Measurements from ENCODE around the gene SCN8A.
A peak's percentile ranks its signal among the peaks of the same experiment; 100 is the strongest.

SCN8A gene

DNA sequence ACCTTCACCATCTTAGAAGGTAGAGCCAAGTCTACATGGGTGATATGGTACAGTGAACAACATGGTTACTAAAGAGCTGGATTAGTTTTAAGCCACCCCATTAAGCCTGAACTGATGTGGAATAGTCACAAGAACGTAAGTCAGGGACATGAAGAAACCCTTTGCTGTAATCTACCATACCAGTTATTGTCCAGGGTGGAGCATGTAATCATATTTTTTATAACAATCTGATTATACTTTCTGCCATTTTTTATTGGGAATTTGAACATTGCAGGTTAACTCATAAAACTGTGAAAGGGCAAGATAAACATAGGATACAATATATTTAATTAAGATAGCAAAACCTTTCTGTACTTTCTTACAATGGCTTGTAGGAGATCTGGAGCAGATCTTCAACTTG lies 153.9 kb downstream of the SCN8A start:
- H3K27ac ChIP-seq (ENCODE audit: low read depth, low read length): no peak overlapping the region
- H3K4me1 ChIP-seq (ENCODE audit: control insufficient read depth, insufficient read depth, low read length, unreplicated experiment): no peaks in the 10 kb centered on the region
- H3K4me3 ChIP-seq (ENCODE audit: low read depth, low read length): no peak overlapping the region
- H3K36me3 ChIP-seq (ENCODE audit: insufficient read depth, low read length): no peaks in the 10 kb centered on the region; the same call in 1 of the 2 replicates
- no peaks in the 10 kb centered on the region for H3K27me3 ChIP-seq (ENCODE audit: insufficient read depth, low read length)
- H3K79me2 ChIP-seq (ENCODE audit: control insufficient read depth, insufficient read depth, low read length, unreplicated experiment): no peaks in the 10 kb centered on the region
- H2AFZ ChIP-seq (ENCODE audit: low read length, unreplicated experiment): no peak overlapping the region

DNA sequence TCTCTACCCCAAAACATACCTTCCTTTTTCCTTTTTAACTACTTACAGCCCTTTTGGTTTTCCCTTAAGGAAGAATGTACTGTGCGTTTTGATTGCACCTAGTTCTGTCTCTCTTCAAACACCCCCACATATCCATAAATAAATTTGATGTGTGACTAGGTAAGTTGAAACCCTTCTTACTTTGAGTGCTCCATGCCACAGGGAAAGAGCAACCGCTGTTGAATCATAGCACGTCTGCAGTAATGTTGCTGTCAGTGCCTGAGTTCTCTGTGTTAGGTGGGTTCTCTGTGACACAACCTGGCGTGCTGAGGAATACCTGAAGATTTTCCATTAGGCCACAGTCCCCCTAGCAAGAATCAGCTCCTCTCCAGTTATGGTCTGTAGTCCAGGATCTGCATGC lies 155.4 kb downstream of the SCN8A start:
- H3K27me3 ChIP-seq (ENCODE audit: insufficient read depth, low read length): no peaks in the 10 kb centered on the region
- H3K4me1 ChIP-seq (ENCODE audit: control insufficient read depth, insufficient read depth, low read length, unreplicated experiment): no peaks in the 10 kb centered on the region
- no peaks in the 10 kb centered on the region for H3K79me2 ChIP-seq (ENCODE audit: control insufficient read depth, insufficient read depth, low read length, unreplicated experiment)
- no peak overlapping the region for H2AFZ ChIP-seq (ENCODE audit: low read length, unreplicated experiment)
- no peak overlapping the region for H3K4me3 ChIP-seq (ENCODE audit: low read depth, low read length)
- no peaks in the 10 kb centered on the region; the same call in 1 of the 2 replicates for H3K36me3 ChIP-seq (ENCODE audit: insufficient read depth, low read length)
- no peak overlapping the region for H3K27ac ChIP-seq (ENCODE audit: low read depth, low read length)

DNA sequence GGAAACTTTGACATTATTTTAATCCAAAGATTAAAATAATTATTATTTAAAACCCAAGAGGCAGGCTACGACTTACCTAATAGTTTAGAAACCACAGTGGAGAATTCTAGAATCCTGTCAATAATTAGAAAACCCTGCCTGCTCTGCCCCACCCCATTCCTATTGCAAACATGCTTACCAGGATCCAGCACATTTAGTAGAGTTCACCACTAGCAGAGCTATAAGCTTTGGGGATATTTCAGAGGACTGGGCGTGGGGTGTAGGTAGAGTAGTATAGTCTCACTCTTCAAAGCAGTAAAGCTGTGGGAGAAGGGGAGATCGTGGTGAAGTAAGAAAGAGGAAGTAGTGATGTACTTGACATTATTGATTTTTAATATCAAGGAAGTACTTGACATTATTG lies 157.2 kb downstream of the SCN8A start:
- H3K79me2 ChIP-seq (ENCODE audit: control insufficient read depth, insufficient read depth, low read length, unreplicated experiment): no peaks in the 10 kb centered on the region
- H3K27me3 ChIP-seq (ENCODE audit: insufficient read depth, low read length): no peaks in the 10 kb centered on the region
- no peak overlapping the region for H2AFZ ChIP-seq (ENCODE audit: low read length, unreplicated experiment)
- no peak overlapping the region for H3K4me3 ChIP-seq (ENCODE audit: low read depth, low read length)
- H3K27ac ChIP-seq (ENCODE audit: low read depth, low read length): no peak overlapping the region
- H3K36me3 ChIP-seq (ENCODE audit: insufficient read depth, low read length): no peaks in the 10 kb centered on the region; the same call in 1 of the 2 replicates
- H3K4me1 ChIP-seq (ENCODE audit: control insufficient read depth, insufficient read depth, low read length, unreplicated experiment): no peaks in the 10 kb centered on the region

DNA sequence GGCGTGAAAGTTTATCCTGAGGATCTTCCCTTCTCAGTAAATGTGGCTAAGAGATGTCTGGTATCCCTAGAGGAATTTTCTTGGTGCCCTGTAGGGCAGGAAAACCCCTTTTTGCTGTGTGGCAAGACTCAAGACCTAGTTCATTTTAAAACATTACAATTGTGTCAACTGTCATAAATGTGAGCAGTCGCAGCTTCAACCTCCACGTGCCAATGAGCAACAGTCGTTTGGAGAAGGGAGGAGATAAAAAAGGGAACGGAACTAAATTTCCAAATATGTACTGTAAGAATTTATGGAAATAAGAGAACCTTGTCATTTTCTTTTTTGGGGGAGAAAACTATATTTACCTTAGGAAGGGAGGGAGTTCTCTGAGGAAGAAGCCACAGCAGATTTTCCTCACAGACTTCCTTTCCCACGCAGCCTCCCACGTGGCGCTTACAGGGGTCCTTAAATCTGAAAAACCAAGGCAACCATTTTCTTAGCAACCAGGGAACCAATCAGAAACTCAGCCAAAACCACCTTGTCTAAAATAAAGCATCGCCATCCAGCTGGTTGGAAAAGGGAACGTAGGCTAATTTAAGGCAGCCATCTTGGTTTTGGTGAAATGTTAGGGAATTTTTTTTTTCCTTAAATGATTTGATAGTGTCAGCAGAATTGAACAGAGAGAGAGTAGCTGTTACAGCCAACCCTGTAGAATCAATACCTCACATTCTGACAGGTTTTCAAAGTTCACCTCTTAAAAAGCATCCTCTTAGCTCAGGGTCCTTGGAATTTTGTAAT lies 158.4 kb downstream of the SCN8A start:
- Histone ChIP-seq H3K4me1 (ENCODE audit: control insufficient read depth, insufficient read depth, low read length, unreplicated experiment) (no peaks in the 10 kb centered on the region), H3K4me3 (ENCODE audit: low read depth, low read length) (no peak overlapping the region), H2AFZ (ENCODE audit: low read length, unreplicated experiment) (no peak overlapping the region), H3K27me3 (ENCODE audit: insufficient read depth, low read length) (no peaks in the 10 kb centered on the region), H3K79me2 (ENCODE audit: control insufficient read depth, insufficient read depth, low read length, unreplicated experiment) (no peaks in the 10 kb centered on the region), H3K27ac (ENCODE audit: low read depth, low read length) (no peak overlapping the region), H3K36me3 (ENCODE audit: insufficient read depth, low read length) (no peaks in the 10 kb centered on the region; the same call in 1 of the 2 replicates)

DNA sequence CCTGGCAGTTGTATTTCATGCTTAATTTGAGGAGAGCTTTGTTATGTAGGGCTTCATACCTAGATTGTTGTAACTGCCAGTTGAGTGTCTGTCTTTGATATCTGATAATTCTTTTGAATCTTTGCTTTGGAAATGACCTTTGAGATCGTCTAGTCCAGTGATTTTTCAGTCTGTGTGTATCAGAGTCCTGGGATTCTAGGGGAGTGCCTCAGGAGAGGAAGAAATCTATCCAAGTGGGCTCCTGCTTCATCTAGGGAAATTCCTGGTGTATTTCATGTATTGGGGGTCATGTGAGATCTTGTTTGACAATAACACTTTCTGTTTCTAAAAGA lies 158.9 kb downstream of the SCN8A start:
- Histone ChIP-seq H3K36me3 (ENCODE audit: insufficient read depth, low read length) (no peaks in the 10 kb centered on the region; the same call in 1 of the 2 replicates), H3K4me3 (ENCODE audit: low read depth, low read length) (no peak overlapping the region), H3K4me1 (ENCODE audit: control insufficient read depth, insufficient read depth, low read length, unreplicated experiment) (no peaks in the 10 kb centered on the region), H3K27me3 (ENCODE audit: insufficient read depth, low read length) (no peaks in the 10 kb centered on the region), H2AFZ (ENCODE audit: low read length, unreplicated experiment) (no peak overlapping the region), H3K27ac (ENCODE audit: low read depth, low read length) (no peak overlapping the region), H3K79me2 (ENCODE audit: control insufficient read depth, insufficient read depth, low read length, unreplicated experiment) (no peaks in the 10 kb centered on the region)

DNA sequence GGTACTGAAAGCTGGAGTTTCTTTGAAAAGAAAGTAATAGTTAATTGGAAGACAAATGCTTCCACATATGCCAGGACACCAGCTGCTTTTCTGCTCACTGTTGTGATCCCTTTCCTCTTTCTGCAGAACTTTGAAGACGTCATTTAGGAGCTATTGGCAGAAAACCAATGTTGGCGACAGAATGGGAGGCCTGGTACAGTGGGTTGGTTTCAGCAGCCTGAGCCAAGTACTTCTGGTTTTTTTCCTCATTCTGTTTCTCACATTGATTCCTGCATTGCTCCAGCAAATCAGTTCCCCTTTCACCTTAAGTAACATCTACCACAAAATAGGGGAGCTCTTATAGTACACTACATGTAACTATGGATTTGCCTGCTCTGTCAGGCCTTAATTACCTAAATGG lies 160.6 kb downstream of the SCN8A start:
- Histone ChIP-seq H3K27me3 (ENCODE audit: insufficient read depth, low read length) (no peaks in the 10 kb centered on the region), H3K4me3 (ENCODE audit: low read depth, low read length) (no peak overlapping the region), H3K79me2 (ENCODE audit: control insufficient read depth, insufficient read depth, low read length, unreplicated experiment) (no peaks in the 10 kb centered on the region), H2AFZ (ENCODE audit: low read length, unreplicated experiment) (no peak overlapping the region), H3K36me3 (ENCODE audit: insufficient read depth, low read length) (no peaks in the 10 kb centered on the region; the same call in 1 of the 2 replicates), H3K27ac (ENCODE audit: low read depth, low read length) (no peak overlapping the region), H3K4me1 (ENCODE audit: control insufficient read depth, insufficient read depth, low read length, unreplicated experiment) (no peaks in the 10 kb centered on the region)

DNA sequence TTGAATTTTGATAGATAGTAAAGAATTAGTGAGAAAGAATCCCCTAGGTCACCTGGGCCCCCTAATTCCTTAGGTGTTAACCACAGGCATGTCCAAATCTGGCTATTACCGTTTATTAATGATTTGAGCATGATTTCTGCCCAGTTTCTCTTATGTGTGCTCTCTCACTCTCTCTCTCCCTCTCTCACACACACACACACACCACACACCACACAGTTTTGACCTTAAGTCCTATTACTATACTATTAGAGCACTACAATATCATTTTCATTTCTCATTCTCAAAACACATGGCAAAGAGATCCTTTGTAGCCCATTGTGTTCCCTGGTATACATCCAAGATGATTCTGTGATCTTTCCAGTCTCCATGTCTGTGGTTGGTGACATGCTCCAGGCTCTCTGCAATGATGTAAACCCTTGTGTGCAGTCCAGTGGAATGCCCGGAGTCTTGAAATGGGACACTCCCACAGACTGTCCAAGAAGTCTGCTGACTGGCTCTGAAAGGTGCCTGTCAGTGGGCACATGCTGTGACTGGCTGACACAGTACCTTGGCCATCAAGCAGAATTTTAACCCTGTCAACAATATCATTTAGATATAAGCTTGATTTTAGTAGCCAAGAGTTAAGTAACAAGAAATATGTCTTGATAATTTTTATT lies 161.3 kb downstream of the SCN8A start:
- Histone ChIP-seq H3K36me3 (ENCODE audit: insufficient read depth, low read length) (no peaks in the 10 kb centered on the region; the same call in 1 of the 2 replicates), H3K79me2 (ENCODE audit: control insufficient read depth, insufficient read depth, low read length, unreplicated experiment) (no peaks in the 10 kb centered on the region), H3K4me3 (ENCODE audit: low read depth, low read length) (no peak overlapping the region), H3K4me1 (ENCODE audit: control insufficient read depth, insufficient read depth, low read length, unreplicated experiment) (no peaks in the 10 kb centered on the region), H3K27me3 (ENCODE audit: insufficient read depth, low read length) (no peaks in the 10 kb centered on the region), H2AFZ (ENCODE audit: low read length, unreplicated experiment) (no peak overlapping the region), H3K27ac (ENCODE audit: low read depth, low read length) (no peak overlapping the region)

DNA sequence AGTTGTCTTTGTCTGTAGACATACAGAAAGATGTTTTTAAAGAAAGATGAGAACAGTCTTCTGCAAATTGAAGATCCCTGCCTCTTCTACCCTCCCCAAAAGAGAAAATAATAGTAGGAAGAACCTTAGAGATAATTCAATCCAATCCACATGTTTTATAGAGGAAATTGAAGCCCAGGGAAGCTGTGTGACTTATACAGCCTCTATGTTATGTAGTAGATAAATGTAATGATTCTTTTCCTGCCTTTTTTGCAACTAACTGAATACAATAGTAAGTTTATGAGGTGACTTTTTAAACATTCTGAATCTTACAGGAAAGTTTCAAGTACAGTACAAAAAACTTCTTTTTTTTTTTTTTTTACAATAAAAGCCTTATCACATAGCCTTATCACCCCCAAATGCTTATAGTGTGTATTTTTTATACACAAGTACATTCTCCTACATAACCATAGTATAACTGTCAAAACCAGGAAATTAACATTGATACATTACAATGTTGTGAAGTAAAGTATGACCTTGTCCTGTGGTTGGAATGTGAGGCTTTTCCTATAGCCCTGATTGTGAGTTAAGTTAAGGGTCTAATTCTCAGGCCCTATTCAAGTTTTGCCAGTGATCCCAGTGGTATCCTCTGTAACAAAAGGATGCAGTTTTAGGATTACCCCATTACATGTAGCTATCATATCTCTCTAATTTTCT lies 163.1 kb downstream of the SCN8A start:
- Histone ChIP-seq H3K79me2 (ENCODE audit: control insufficient read depth, insufficient read depth, low read length, unreplicated experiment) (no peaks in the 10 kb centered on the region), H2AFZ (ENCODE audit: low read length, unreplicated experiment) (no peak overlapping the region), H3K36me3 (ENCODE audit: insufficient read depth, low read length) (no peaks in the 10 kb centered on the region; the same call in 1 of the 2 replicates), H3K4me3 (ENCODE audit: low read depth, low read length) (no peak overlapping the region), H3K27me3 (ENCODE audit: insufficient read depth, low read length) (no peaks in the 10 kb centered on the region), H3K4me1 (ENCODE audit: control insufficient read depth, insufficient read depth, low read length, unreplicated experiment) (peaks cover 5% of the 10 kb centered on the region), H3K27ac (ENCODE audit: low read depth, low read length) (no peak overlapping the region)

DNA sequence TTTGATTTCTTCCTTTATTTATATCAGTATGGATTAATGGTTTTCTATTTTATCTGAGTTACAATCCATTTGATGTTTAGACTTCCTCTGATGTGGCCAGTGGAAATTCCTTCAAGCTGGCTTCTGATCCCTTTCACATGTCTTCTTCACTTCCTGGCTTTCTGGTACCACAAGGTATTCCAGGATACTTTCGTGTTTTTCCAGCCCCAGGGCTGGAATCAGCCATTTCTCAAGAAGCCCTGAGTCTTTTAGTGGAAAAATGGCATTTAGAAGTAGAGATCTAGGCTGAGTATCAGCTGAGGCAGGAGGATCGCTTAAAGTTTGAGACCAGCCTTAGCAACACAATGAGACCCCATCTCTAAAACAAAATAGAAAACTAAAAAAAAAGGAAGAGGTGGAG lies 164.2 kb downstream of the SCN8A start:
- Histone ChIP-seq H2AFZ (ENCODE audit: low read length, unreplicated experiment) (no peak overlapping the region), H3K27ac (ENCODE audit: low read depth, low read length) (no peak overlapping the region), H3K79me2 (ENCODE audit: control insufficient read depth, insufficient read depth, low read length, unreplicated experiment) (no peaks in the 10 kb centered on the region), H3K36me3 (ENCODE audit: insufficient read depth, low read length) (no peaks in the 10 kb centered on the region; the same call in 1 of the 2 replicates), H3K4me1 (ENCODE audit: control insufficient read depth, insufficient read depth, low read length, unreplicated experiment) (peaks cover 16% of the 10 kb centered on the region), H3K4me3 (ENCODE audit: low read depth, low read length) (no peak overlapping the region), H3K27me3 (ENCODE audit: insufficient read depth, low read length) (no peaks in the 10 kb centered on the region)

DNA sequence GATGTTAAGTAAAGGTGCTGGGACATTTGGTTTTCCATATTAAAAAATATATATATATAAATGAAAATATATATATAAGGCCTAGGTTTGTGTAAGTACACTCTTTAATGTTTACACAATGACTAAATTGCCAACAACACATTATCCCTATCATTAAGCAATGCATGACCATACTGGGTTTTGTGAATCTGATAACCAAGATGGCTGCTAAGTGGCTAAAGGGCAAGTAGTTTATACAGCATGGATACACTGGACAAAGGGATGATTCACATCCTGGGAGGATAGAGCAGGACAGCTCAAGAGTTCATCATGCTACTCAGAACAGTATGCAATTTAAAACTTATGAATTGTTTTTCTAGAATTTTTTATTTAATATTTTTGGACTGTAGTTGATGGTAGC lies 168.1 kb downstream of the SCN8A start:
- Histone ChIP-seq H3K4me3 (ENCODE audit: low read depth, low read length) (no peak overlapping the region), H3K36me3 (ENCODE audit: insufficient read depth, low read length) (peaks cover 3% of the 10 kb centered on the region; the same call in 1 of the 2 replicates), H3K27ac (ENCODE audit: low read depth, low read length) (peak overlapping the region; percentile 63), H3K79me2 (ENCODE audit: control insufficient read depth, insufficient read depth, low read length, unreplicated experiment) (no peaks in the 10 kb centered on the region), H3K27me3 (ENCODE audit: insufficient read depth, low read length) (no peaks in the 10 kb centered on the region), H3K4me1 (ENCODE audit: control insufficient read depth, insufficient read depth, low read length, unreplicated experiment) (peaks cover 19% of the 10 kb centered on the region), H2AFZ (ENCODE audit: low read length, unreplicated experiment) (no peak overlapping the region)

Measured in ACC112 (cell line).